ENCODE data around the gene DCLRE1C. TPM values are rescaled to one million over a fixed set of nuclear protein-coding genes. Genes with fewer than 3 reads are reported as not detected.

The DCLRE1C gene
- total RNA-seq, 6 experiments from 2014 or later = 4.6 to 6.8 (median 5.6) TPM

DNA sequence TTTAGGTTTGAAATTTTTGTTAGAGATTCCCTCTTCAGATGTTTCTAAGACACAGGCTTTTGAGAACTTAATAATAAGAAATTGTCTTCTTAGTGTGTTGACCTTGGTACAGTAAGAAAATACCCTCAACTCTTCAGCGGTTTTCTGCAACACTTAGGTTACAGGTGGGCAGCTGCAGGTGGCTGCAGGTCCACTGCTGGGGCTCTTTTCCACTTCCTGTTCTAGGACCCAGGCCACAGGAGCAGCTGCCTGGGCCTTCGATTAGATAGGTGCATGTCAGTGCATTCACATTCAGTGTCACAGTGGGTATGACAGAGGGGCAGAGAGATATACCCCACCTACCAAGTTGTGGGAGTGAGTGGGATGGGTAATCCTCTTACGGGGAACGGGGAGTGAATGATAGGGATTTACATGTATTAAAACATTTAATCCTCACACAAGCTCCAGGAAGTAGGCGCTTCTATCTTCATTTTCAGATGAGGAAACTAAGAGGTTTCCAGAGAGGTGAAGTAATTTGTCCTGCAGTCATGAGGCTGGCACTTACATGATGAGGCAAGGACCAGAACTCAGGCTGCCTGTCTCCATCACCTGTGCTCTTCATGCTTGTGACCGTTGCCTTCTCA, 95.4 kb downstream of the DCLRE1C start:
- no peaks in the 10 kb centered on the region for H3K4me1 Mint-ChIP-seq (ENCODE audit: low read depth)
- peaks cover 6% of the 10 kb centered on the region; the same call in 1 of the 2 replicates for H3K36me3 Mint-ChIP-seq (ENCODE audit: low read depth)
- H3K27ac Mint-ChIP-seq = no peak overlapping the region
- TF ChIP-seq, protein P1, sequence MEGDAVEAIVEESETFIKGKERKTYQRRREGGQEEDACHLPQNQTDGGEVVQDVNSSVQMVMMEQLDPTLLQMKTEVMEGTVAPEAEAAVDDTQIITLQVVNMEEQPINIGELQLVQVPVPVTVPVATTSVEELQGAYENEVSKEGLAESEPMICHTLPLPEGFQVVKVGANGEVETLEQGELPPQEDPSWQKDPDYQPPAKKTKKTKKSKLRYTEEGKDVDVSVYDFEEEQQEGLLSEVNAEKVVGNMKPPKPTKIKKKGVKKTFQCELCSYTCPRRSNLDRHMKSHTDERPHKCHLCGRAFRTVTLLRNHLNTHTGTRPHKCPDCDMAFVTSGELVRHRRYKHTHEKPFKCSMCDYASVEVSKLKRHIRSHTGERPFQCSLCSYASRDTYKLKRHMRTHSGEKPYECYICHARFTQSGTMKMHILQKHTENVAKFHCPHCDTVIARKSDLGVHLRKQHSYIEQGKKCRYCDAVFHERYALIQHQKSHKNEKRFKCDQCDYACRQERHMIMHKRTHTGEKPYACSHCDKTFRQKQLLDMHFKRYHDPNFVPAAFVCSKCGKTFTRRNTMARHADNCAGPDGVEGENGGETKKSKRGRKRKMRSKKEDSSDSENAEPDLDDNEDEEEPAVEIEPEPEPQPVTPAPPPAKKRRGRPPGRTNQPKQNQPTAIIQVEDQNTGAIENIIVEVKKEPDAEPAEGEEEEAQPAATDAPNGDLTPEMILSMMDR (IDR thresholded peaks at IDR 0.05) = no peak
- H3K4me3 Mint-ChIP-seq = no peak overlapping the region
- DNase-seq = no peak
- no peaks in the 10 kb centered on the region for H3K9me3 Mint-ChIP-seq
- no peaks in the 10 kb centered on the region for H3K27me3 Mint-ChIP-seq (ENCODE audit: insufficient read depth)

DNA sequence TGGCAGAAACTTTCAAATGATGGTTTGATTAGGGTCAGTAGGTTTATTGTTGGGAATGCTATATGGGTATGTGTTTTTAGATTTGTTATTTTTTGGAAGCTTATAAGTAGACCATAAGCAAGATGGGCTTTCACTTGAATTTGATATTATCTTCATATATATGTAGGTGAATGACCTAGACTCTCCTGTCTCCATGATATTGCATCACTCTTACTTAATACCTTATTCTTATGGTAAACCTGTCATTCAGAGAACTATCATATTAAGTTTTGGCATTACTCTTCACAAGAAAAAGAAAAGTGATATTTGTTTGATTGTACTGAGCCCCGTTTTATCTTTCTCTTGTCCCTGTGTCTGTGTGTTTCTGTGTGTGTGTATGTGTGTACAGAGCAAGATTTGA, 98.4 kb downstream of the DCLRE1C start:
- H3K27ac Mint-ChIP-seq = no peak overlapping the region
- no peaks in the 10 kb centered on the region for H3K27me3 Mint-ChIP-seq (ENCODE audit: insufficient read depth)

DNA sequence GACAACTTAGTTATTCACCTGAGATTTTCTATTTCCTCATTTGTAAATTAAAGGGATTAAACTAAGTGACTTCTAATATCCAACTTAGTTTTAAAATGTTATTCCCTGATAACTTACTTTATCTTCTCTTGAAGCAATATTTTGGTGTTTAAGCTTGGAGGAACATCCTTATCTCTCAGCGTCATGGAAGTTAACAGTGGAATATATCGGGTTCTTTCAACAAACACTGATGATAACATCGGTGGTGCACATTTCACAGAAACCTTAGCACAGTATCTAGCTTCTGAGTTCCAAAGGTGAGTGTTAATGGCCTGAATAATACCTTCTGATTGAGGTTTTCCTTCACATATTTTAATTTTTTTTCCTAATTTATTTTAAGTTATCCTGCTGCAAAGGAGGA, 101.7 kb downstream of the DCLRE1C start:
- Mint-ChIP-seq H3K36me3 (ENCODE audit: low read depth) (peaks cover 5% of the 10 kb centered on the region), H3K27me3 (ENCODE audit: insufficient read depth) (no peaks in the 10 kb centered on the region), H3K4me1 (ENCODE audit: low read depth) (no peaks in the 10 kb centered on the region), H3K4me3 (no peak overlapping the region), H3K9me3 (no peaks in the 10 kb centered on the region), H3K27ac (no peak overlapping the region)
- no peak for DNase-seq
- TF ChIP-seq, protein P1 (IDR thresholded peaks at IDR 0.05) = no peak

More for the DNA sequence above, 98.4 kb downstream of the DCLRE1C start:
- Mint-ChIP-seq H3K4me3 (no peak overlapping the region), H3K36me3 (ENCODE audit: low read depth) (peaks cover 6% of the 10 kb centered on the region; the same call in 1 of the 2 replicates), H3K9me3 (no peaks in the 10 kb centered on the region), H3K4me1 (ENCODE audit: low read depth) (no peaks in the 10 kb centered on the region)
- TF ChIP-seq, protein P1 (IDR thresholded peaks at IDR 0.05) = no peak
- DNase-seq = no peak

Other genes starting within 250 kb of the DCLRE1C start
- gene FAM107B, start 179.2 kb downstream of the DCLRE1C start, total RNA-seq (2021; fragmentation: NEBNext Ultra II Directional; extraction: Animal tissue kit (Norgen Biotek cat#: 25700)) = 10 to 100 TPM; 18.7 to 43.8 (median 40.0) TPM
- gene CDNF, start 116.1 kb downstream of the DCLRE1C start, total RNA-seq (2021; fragmentation: NEBNext Ultra II Directional; extraction: Animal tissue kit (Norgen Biotek cat#: 25700)) = 1 to 10 TPM in 2 of 6 experiments, under 1 TPM in 4; 0.52 to 1.5 (median 0.97) TPM
- gene HSPA14, start 115.8 kb downstream of the DCLRE1C start, total RNA-seq (2021; fragmentation: NEBNext Ultra II Directional; extraction: Animal tissue kit (Norgen Biotek cat#: 25700)) = 10 to 100 TPM; 10.7 to 13.7 (median 13.3) TPM
- gene MSANTD7, start 115.8 kb downstream of the DCLRE1C start, total RNA-seq (2021; fragmentation: NEBNext Ultra II Directional; extraction: Animal tissue kit (Norgen Biotek cat#: 25700)) = 10 to 100 TPM; 11.0 to 14.5 (median 12.4) TPM
- 10 to 100 TPM in 5 of 6 experiments, 1 to 10 TPM in 1; 8.6 to 18.1 (median 13.9) TPM for gene SUV39H2, start 75.2 kb downstream of the DCLRE1C start, total RNA-seq (2021; fragmentation: NEBNext Ultra II Directional; extraction: Animal tissue kit (Norgen Biotek cat#: 25700))
- gene MEIG1, start 5.3 kb upstream of the DCLRE1C start, total RNA-seq (2021; fragmentation: NEBNext Ultra II Directional; extraction: Animal tissue kit (Norgen Biotek cat#: 25700)) = under 1 TPM in 2 of 6 experiments, not detected in 4; 0.30 to 0.57 TPM
- gene OLAH, start 89.8 kb upstream of the DCLRE1C start, total RNA-seq (2021; fragmentation: NEBNext Ultra II Directional; extraction: Animal tissue kit (Norgen Biotek cat#: 25700)) = not detected
- gene ACBD7, start 134.7 kb upstream of the DCLRE1C start, total RNA-seq (2021; fragmentation: NEBNext Ultra II Directional; extraction: Animal tissue kit (Norgen Biotek cat#: 25700)) = under 1 TPM; 0.54 to 0.96 (median 0.80) TPM
- gene RPP38, start 143.3 kb upstream of the DCLRE1C start, total RNA-seq (2021; fragmentation: NEBNext Ultra II Directional; extraction: Animal tissue kit (Norgen Biotek cat#: 25700)) = 10 to 100 TPM; 10.8 to 14.2 (median 11.4) TPM
- 10 to 100 TPM; 29.4 to 67.3 (median 62.6) TPM for gene NMT2, start 214.6 kb upstream of the DCLRE1C start, total RNA-seq (2021; fragmentation: NEBNext Ultra II Directional; extraction: Animal tissue kit (Norgen Biotek cat#: 25700))